B cell (primary cell): Measurements from ENCODE around the gene SUSD3. TPM values are rescaled to one million over a fixed set of nuclear protein-coding genes. Genes with fewer than 3 reads are reported as not detected.
A peak's percentile ranks its signal among the peaks of the same experiment; 100 is the strongest.

Source experiments
- ATAC-seq: fragments of 200-7000 bp; cut with Tn5 transposase; one replicate; pipeline ENCODE4 v1.10.0; 2021; ENCODE audit warnings: low read depth, mild to moderate bottlenecking, moderate number of reproducible peaks, moderate library complexity
- CTCF ChIA-PET: fragments of 350-600 bp; sonication (Branson Sonifier 250); formaldehyde crosslinking; loops from one replicate; lab custom pipeline; 2021; ENCODE audit warnings: antibody characterized with exemption, inconsistent platforms; lab: Charles Lee
- POLR2A ChIA-PET: fragments of 350-600 bp; sonication (Branson Sonifier 250); formaldehyde crosslinking; loops from one replicate; lab custom pipeline; 2021; ENCODE audit warnings: antibody characterized with exemption; lab: Charles Lee
- DNase-seq: peaks from one replicate; pipeline ENCODE4 v3.0.0; 2013
- H2AFZ ChIP-seq: 2 replicates; pipeline ENCODE4 v1.6.1; 2012; ENCODE audit warnings: mild to moderate bottlenecking, low read depth, low read length; ENCODE audit not compliant: insufficient read depth, poor library complexity, severe bottlenecking
- H3K27ac ChIP-seq, 2 donors: 1 replicate in 1 of 2; 2 replicates in 1 of 2; pipeline ENCODE4 v1.5.1; 2012 to 2013; ENCODE audit warnings: low read length in 2 of 2, mild to moderate bottlenecking in 2 of 2, moderate library complexity in 1 of 2
- H3K27me3 ChIP-seq, 4 experiments: fragments of 200-600 bp in 1 of 4; sonication (generic) in 1 of 4; replicated peaks in 1 of 4; 1 replicate in 2 of 4; 2 replicates in 2 of 4; pipeline versions ENCODE4 v1.6.1 to v1.7.0; 2013 to 2016; ENCODE audit warnings: low read length in 3 of 4, mild to moderate bottlenecking in 2 of 4, mixed read lengths in 1 of 4, moderate library complexity in 1 of 4; ENCODE audit not compliant: insufficient read depth in 4 of 4, control insufficient read depth in 3 of 4; ENCODE audit errors: control extremely low read depth in 1 of 4
- H3K36me3 ChIP-seq, 2 experiments: replicated peaks in 1 of 2; 1 replicate in 1 of 2; 2 replicates in 1 of 2; pipeline versions ENCODE4 v1.6.1 to v1.7.1; 2013; ENCODE audit warnings: low read length in 1 of 2; ENCODE audit not compliant: insufficient read depth in 2 of 2, control insufficient read depth in 1 of 2; ENCODE audit errors: control extremely low read depth in 1 of 2, extremely low read depth in 1 of 2
- H3K4me1 ChIP-seq, 2 donors: fragments of 200-600 bp in 1 of 2; sonication (generic) in 1 of 2; 1 replicate in 1 of 2; 2 replicates in 1 of 2; pipeline versions ENCODE4 v1.5.1 to v1.6.1; 2013 to 2017; ENCODE audit warnings: low read length in 2 of 2; ENCODE audit not compliant: control insufficient read depth in 2 of 2, insufficient read depth in 2 of 2
- H3K4me2 ChIP-seq: replicated peaks from 2 replicates; pipeline ENCODE3; 2012; ENCODE audit warnings: mild to moderate bottlenecking, low read depth, low read length; ENCODE audit not compliant: poor library complexity, severe bottlenecking
- H3K4me3 ChIP-seq, 5 experiments: fragments of 200-600 bp in 1 of 5; sonication (generic) in 1 of 5; 1 replicate in 3 of 5; 2 replicates in 2 of 5; pipeline versions ENCODE4 v1.5.1 to v1.7.0; 2011 to 2016; ENCODE audit warnings: low read length in 4 of 5, mild to moderate bottlenecking in 4 of 5, low read depth in 2 of 5, control low read depth in 1 of 5, moderate library complexity in 1 of 5; ENCODE audit not compliant: insufficient read depth in 1 of 5; ENCODE audit errors: control extremely low read depth in 1 of 5, extremely low read depth in 1 of 5
- H3K79me2 ChIP-seq: fragments of 200-600 bp; sonication (generic); one replicate; pipeline ENCODE4 v1.6.0; 2016; ENCODE audit warnings: low read length; ENCODE audit not compliant: control insufficient read depth, insufficient read depth
- H3K9ac ChIP-seq: fragments of 200-600 bp; sonication (generic); 2 replicates; pipeline ENCODE4 v1.6.1; 2017; ENCODE audit warnings: mild to moderate bottlenecking, low read length, moderate library complexity
- H3K9me3 ChIP-seq, 3 donors: one replicate each; pipeline versions ENCODE4 v1.6.1 to v1.7.1; 2013; ENCODE audit warnings: low read length in 2 of 3; ENCODE audit not compliant: control insufficient read depth in 2 of 3, insufficient read depth in 1 of 3; ENCODE audit errors: control extremely low read depth in 1 of 3
- H4K20me1 ChIP-seq: 2 replicates; pipeline ENCODE4 v1.6.0; 2012; ENCODE audit warnings: mild to moderate bottlenecking, low read length; ENCODE audit not compliant: insufficient read depth, control insufficient read depth, poor library complexity, severe bottlenecking
- H3K27ac Mint-ChIP-seq: one replicate; pipeline ENCODE4 v1.8.0; 2021; ENCODE audit warnings: mixed read lengths
- H3K27me3 Mint-ChIP-seq: one replicate; pipeline ENCODE4 v1.8.0; 2021; ENCODE audit warnings: mixed read lengths
- H3K4me1 Mint-ChIP-seq: one replicate; pipeline ENCODE4 v1.8.0; 2021; ENCODE audit warnings: mixed read lengths
- H3K4me3 Mint-ChIP-seq: one replicate; pipeline ENCODE4 v1.8.0; 2021; ENCODE audit warnings: mixed read lengths
- H3K9me3 Mint-ChIP-seq: one replicate; pipeline ENCODE4 v1.8.0; 2022; ENCODE audit warnings: mixed read lengths; ENCODE audit not compliant: insufficient read depth
- EZH2 ChIP-seq: IDR thresholded peaks from 2 replicates; pipeline ENCODE4 v1.6.1; 2012; ENCODE audit warnings: borderline replicate concordance, low read depth, mild to moderate bottlenecking, moderate library complexity, low read length; ENCODE audit not compliant: insufficient read depth, poor library complexity, severe bottlenecking
- WGBS: methylation state at CpG from one replicate; pipeline ENCODE4 v1.1.5; 2013; ENCODE audit warnings: missing lambda C conversion rate; ENCODE audit not compliant: insufficient coverage; 5-methylcytosine and 5-hydroxymethylcytosine counted together
- intact Hi-C: fragments of 100-400 bp; cut with micrococcal nuclease; formaldehyde crosslinking; loops from one replicate; pipeline ENCODE4 v1.10.0; 2022
- polyA plus RNA-seq: library from polyadenylated mRNA; depleted of rRNA; stranded (reverse); fragments of >200 nt; gene quantifications from 2 replicates; pipeline ENCODE4 v1.2.3, GENCODE V29; 2012
- total RNA-seq, 2 donors: library from RNA; stranded (reverse); fragments of 120-200 nt in 1 of 2; gene quantifications; 1 replicate in 1 of 2; 2 replicates in 1 of 2; pipeline versions ENCODE4 v1.2.3 to v1.2.4, GENCODE V29; 2013 to 2022
- TF ChIP-seq, protein P1 (sequence below): fragments of 200-600 bp; IDR thresholded peaks from one replicate; pipeline ENCODE4 v1.8.0; 2022; ENCODE audit warnings: antibody characterized with exemption, mild to moderate bottlenecking

SUSD3 gene
- total and polyA plus RNA-seq, 2 donors (not counting 1 experiment from before 2014, with no cell fraction given), result 41.0 to 85.0 TPM

DNA sequence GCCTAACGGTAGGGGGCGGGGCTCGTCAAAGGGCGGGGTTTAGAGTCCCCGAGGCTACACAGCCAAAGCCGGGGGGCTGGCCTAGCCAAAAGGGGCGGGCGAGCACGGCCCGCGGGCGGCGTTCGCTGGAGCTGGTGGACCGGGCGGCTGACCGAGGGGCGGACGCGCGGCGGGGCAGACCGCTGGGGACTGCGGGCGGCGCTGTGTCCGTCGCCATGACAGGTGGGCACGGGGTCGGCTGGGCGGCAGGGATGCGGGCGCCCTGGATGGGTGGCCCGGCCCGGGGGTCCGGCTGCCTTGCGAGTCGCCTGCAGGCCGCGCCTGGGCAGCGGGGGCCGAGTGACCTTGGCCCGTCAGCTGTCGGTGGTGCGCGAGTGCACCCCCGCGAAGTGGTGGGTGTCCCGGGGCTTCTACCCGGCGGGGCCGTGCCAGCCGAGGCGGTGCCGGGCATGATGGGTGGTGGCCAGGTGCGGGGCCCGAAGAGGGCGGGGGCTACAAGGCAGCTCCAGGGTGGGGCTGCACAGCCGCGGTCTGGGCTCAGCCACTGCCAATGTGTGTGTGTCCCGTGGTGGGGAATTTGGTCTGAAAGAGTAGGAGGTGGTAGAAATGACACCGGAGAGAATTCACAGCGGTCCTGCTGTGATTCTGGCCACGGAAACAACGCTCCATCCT lies 37.8 kb downstream of the SUSD3 start, which contains the start of gene CARD19:
TSS of gene CARD19 (plus strand) at position 87 of the 672 bp plus-strand sequence. CDS start at position 216, 129 bp downstream.
- H3K27ac ChIP-seq, result peak within 1 kb of the TSS; percentile 97 to 98
- no peaks in the 10 kb centered on the region for H3K36me3 ChIP-seq
- intact Hi-C loops, result loop anchor here (1.0 to 10.0 kb wide), 7 partner anchors 68 to 981 kb away; partner anchors contain the start of genes FAM120AOS, SPTLC1 and ZNF484
- peak within 1 kb of the TSS; percentile 95 for H3K27ac Mint-ChIP-seq
- peak within 1 kb of the TSS; percentile 90 for H3K4me2 ChIP-seq
- peak within 1 kb of the TSS; percentile 51 to 82 (median 75) for H3K4me3 ChIP-seq
- peak within 1 kb of the TSS; percentile 82 for H2AFZ ChIP-seq
- H3K79me2 ChIP-seq, result peaks cover 26% of the 10 kb centered on the region
- peaks cover 9% of the 10 kb centered on the region for H4K20me1 ChIP-seq
- H3K9ac ChIP-seq, result peak within 1 kb of the TSS; percentile 86
- WGBS, result under 1% methylated on average over 59 of the region's 65 CpGs
- no peaks in the 10 kb centered on the region for H3K27me3 Mint-ChIP-seq
- DNase-seq (no peak), ATAC-seq (no peak)
- peaks cover 0 to 10% (median 0%) of the 10 kb centered on the region in 3 donors for H3K9me3 ChIP-seq
- H3K4me1 Mint-ChIP-seq, result peaks cover 72% of the 10 kb centered on the region
- POLR2A ChIA-PET, result interaction anchor here (0.7 to 3.3 kb wide), 7 partner anchors 11 to 1070 kb away, joined by 4 to 36 read pairs (median 8); no protein-coding TSS in a partner anchor
- H3K27me3 ChIP-seq, result no peaks in the 10 kb centered on the region
- peak within 1 kb of the TSS; percentile 87 for H3K4me3 Mint-ChIP-seq
- peaks cover 62 to 75% of the 10 kb centered on the region in 2 donors for H3K4me1 ChIP-seq
- TF ChIP-seq, protein P1, sequence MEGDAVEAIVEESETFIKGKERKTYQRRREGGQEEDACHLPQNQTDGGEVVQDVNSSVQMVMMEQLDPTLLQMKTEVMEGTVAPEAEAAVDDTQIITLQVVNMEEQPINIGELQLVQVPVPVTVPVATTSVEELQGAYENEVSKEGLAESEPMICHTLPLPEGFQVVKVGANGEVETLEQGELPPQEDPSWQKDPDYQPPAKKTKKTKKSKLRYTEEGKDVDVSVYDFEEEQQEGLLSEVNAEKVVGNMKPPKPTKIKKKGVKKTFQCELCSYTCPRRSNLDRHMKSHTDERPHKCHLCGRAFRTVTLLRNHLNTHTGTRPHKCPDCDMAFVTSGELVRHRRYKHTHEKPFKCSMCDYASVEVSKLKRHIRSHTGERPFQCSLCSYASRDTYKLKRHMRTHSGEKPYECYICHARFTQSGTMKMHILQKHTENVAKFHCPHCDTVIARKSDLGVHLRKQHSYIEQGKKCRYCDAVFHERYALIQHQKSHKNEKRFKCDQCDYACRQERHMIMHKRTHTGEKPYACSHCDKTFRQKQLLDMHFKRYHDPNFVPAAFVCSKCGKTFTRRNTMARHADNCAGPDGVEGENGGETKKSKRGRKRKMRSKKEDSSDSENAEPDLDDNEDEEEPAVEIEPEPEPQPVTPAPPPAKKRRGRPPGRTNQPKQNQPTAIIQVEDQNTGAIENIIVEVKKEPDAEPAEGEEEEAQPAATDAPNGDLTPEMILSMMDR, result no peak
- TF ChIP-seq EZH2, result no peak
- CTCF ChIA-PET, result interaction anchor here (1.0 to 4.7 kb wide), 4 partner anchors 10 to 92 kb away, joined by 5 to 25 read pairs (median 6); no protein-coding TSS in a partner anchor
- H3K9me3 Mint-ChIP-seq, result peaks cover under 1% of the 10 kb centered on the region
